Effector memory CD4-positive, alpha-beta T cell (primary cell): Measurements from ENCODE around the gene ZNF609.

ENCODE experiments used
- DNase-seq, 3 donors: peaks; one replicate each; pipeline ENCODE4 v3.0.0-alpha.2; 2020
- H3K27ac ChIP-seq: 2 replicates; pipeline ENCODE4 v1.7.0; 2013; ENCODE audit warnings: mild to moderate bottlenecking, low read length, moderate library complexity; ENCODE audit not compliant: insufficient read depth, poor library complexity, severe bottlenecking
- H3K27me3 ChIP-seq: replicated peaks from 2 replicates; pipeline ENCODE4 v1.7.0; 2013; ENCODE audit warnings: mild to moderate bottlenecking, low read length; ENCODE audit not compliant: insufficient read depth, control insufficient read depth, poor library complexity, severe bottlenecking
- H3K36me3 ChIP-seq: 2 replicates; pipeline ENCODE4 v1.7.0; 2013; ENCODE audit warnings: mild to moderate bottlenecking, low read length, moderate library complexity; ENCODE audit not compliant: control insufficient read depth, insufficient read depth
- H3K4me1 ChIP-seq: 2 replicates; pipeline ENCODE4 v1.7.0; 2013; ENCODE audit warnings: low read length, mild to moderate bottlenecking; ENCODE audit not compliant: control insufficient read depth, insufficient read depth, poor library complexity, severe bottlenecking
- H3K4me3 ChIP-seq: 2 replicates; pipeline ENCODE4 v1.7.0; 2013; ENCODE audit warnings: low read length, low read depth, mild to moderate bottlenecking; ENCODE audit not compliant: insufficient read depth, poor library complexity, severe bottlenecking
- H3K9me3 ChIP-seq: 2 replicates; pipeline ENCODE4 v1.7.0; 2013; ENCODE audit warnings: mild to moderate bottlenecking, low read length, moderate library complexity; ENCODE audit not compliant: control insufficient read depth
- total RNA-seq, 3 donors: gene quantifications; one replicate each; lab custom pipeline; 2026; lab: John Stamatoyannopoulos, UW

ZNF609 gene
- total RNA-seq = 160 to 206 (median 184) reads per million in 3 donors

- peaks cover 25% of the 10 kb centered on the region for H3K4me1 ChIP-seq
- DNase-seq = peak; percentile 70 to 80 (median 79)
- peak within 1 kb of the TSS; percentile 66 for H3K4me3 ChIP-seq
- H3K36me3 ChIP-seq = no peaks in the 10 kb centered on the region
- H3K9me3 ChIP-seq = no peaks in the 10 kb centered on the region
- H3K27ac ChIP-seq = peak within 1 kb of the TSS; percentile 55
- H3K27me3 ChIP-seq = no peaks in the 10 kb centered on the region
These were observed at the start of gene ZNF609 for GRCh38 chr15:64460206-64460723. ZNF609 (plus strand) TSS chr15:64460578; CDS start chr15:64499420, 38,842 bp downstream.

GRCh38 chr15:64412216-64412615 lies 48.2 kb upstream of the ZNF609 start:
- no peaks in the 10 kb centered on the region for H3K27me3 ChIP-seq
- no peak overlapping the region for H3K27ac ChIP-seq
- H3K9me3 ChIP-seq = no peaks in the 10 kb centered on the region
- no peak overlapping the region for H3K4me3 ChIP-seq
- DNase-seq = no peak
- no peaks in the 10 kb centered on the region for H3K4me1 ChIP-seq
- peaks cover 55% of the 10 kb centered on the region for H3K36me3 ChIP-seq

GRCh38 chr15:64422697-64423096 lies 37.7 kb upstream of the ZNF609 start:
- Histone ChIP-seq H3K9me3 (no peaks in the 10 kb centered on the region), H3K4me1 (peaks cover 6% of the 10 kb centered on the region), H3K27me3 (no peaks in the 10 kb centered on the region), H3K36me3 (peaks cover 38% of the 10 kb centered on the region), H3K27ac (no peak overlapping the region), H3K4me3 (no peak overlapping the region)
- DNase-seq = no peak

- Histone ChIP-seq H3K9me3 (no peaks in the 10 kb centered on the region), H3K27me3 (no peaks in the 10 kb centered on the region), H3K36me3 (peaks cover 27% of the 10 kb centered on the region), H3K27ac (no peak overlapping the region), H3K4me3 (no peak overlapping the region), H3K4me1 (peaks cover 10% of the 10 kb centered on the region)
- DNase-seq = no peak
These were observed 36.4 kb upstream of the ZNF609 start for GRCh38 chr15:64423970-64424369.

GRCh38 chr15:64425221-64425620 lies 35.2 kb upstream of the ZNF609 start:
- H3K27me3 ChIP-seq = no peaks in the 10 kb centered on the region
- peaks cover 20% of the 10 kb centered on the region for H3K4me1 ChIP-seq
- no peaks in the 10 kb centered on the region for H3K9me3 ChIP-seq
- no peak for DNase-seq
- no peak overlapping the region for H3K4me3 ChIP-seq
- H3K36me3 ChIP-seq = peaks cover 25% of the 10 kb centered on the region
- H3K27ac ChIP-seq = no peak overlapping the region

GRCh38 chr15:64426845-64427465 lies 33.4 kb upstream of the ZNF609 start:
- no peaks in the 10 kb centered on the region for H3K27me3 ChIP-seq
- no peak overlapping the region for H3K27ac ChIP-seq
- no peak for DNase-seq
- H3K36me3 ChIP-seq = peaks cover 21% of the 10 kb centered on the region
- no peaks in the 10 kb centered on the region for H3K9me3 ChIP-seq
- no peak overlapping the region for H3K4me3 ChIP-seq
- H3K4me1 ChIP-seq = peaks cover 29% of the 10 kb centered on the region

- Histone ChIP-seq H3K4me3 (no peak overlapping the region), H3K9me3 (no peaks in the 10 kb centered on the region), H3K4me1 (peaks cover 29% of the 10 kb centered on the region), H3K36me3 (peaks cover 7% of the 10 kb centered on the region), H3K27me3 (no peaks in the 10 kb centered on the region), H3K27ac (peak overlapping the region; percentile 54)
- DNase-seq = no peak
These were observed 30.9 kb upstream of the ZNF609 start for GRCh38 chr15:64429448-64429847.

- H3K27ac ChIP-seq = peak overlapping the region; percentile 61
- H3K36me3 ChIP-seq = peaks cover 7% of the 10 kb centered on the region
- H3K9me3 ChIP-seq = no peaks in the 10 kb centered on the region
- no peak overlapping the region for H3K4me3 ChIP-seq
- H3K4me1 ChIP-seq = peaks cover 29% of the 10 kb centered on the region
- peak in 2 of 3 donors; percentile 16 to 25 for DNase-seq
- H3K27me3 ChIP-seq = no peaks in the 10 kb centered on the region
These were observed 30.2 kb upstream of the ZNF609 start for GRCh38 chr15:64430000-64430735.

- no peak for DNase-seq
- no peaks in the 10 kb centered on the region for H3K9me3 ChIP-seq
- no peak overlapping the region for H3K27ac ChIP-seq
These were observed 22.4 kb upstream of the ZNF609 start for GRCh38 chr15:64437982-64438381.

More at GRCh38 chr15:64437982-64438381, 22.4 kb upstream of the ZNF609 start:
- peaks cover 5% of the 10 kb centered on the region for H3K4me1 ChIP-seq
- H3K4me3 ChIP-seq = no peak overlapping the region
- H3K36me3 ChIP-seq = no peaks in the 10 kb centered on the region
- H3K27me3 ChIP-seq = no peaks in the 10 kb centered on the region
